Stimulated activated CD4-positive, alpha-beta T cell treated with anti-CD3 and anti-CD28 coated beads, Interleukin-4, amount 100 ng/mL, for 4 hours (primary cell): ENCODE data around the gene PTPRD.
"Not testable (repeated sequence)": the region's sequence is repeated elsewhere in the genome, so short reads cannot be mapped to it uniquely, and the experiment has no call there.

Source experiments
- DNase-seq, 2 experiments: peaks; one replicate each; pipeline ENCODE4 v3.0.0-alpha.2; 2020

Gene PTPRD

DNA sequence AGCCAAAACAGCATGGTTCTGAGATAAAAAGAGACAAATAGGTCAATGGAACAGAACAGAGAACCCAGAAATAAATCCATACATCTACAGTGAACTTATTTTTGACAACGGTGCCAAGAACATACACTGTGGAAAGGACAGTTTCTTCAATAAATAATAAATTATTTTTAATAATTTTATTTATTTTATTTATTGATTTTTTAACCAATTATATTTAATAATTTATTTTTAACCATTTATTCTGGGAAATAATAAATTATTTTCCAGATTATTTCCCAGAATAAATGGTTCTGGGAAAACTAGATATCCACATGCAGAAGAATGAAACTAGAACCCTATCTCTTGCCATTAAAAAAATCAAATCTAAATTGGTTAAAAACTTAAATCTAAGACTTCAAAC, 1669.4 kb downstream of the PTPRD start:
- no peak for DNase-seq

DNA sequence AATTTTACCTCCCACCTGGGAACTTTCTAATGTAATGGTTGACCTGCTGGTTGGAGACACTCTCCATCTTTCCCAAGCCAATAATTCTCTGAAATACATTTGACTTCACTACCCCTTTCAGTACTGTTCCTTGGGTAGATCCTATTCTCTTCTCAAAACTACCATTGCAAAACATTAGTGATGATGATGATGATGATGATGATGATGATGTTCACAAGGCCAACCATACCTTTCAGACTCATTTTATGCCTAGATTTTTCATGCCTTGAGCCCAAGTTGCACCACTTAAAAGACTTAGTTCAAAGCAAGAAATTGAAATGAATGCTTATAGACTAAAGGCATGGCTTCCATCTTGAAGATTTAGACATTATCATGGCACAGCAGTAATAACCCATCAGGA, 1672.2 kb downstream of the PTPRD start:
- no peak for DNase-seq

DNA sequence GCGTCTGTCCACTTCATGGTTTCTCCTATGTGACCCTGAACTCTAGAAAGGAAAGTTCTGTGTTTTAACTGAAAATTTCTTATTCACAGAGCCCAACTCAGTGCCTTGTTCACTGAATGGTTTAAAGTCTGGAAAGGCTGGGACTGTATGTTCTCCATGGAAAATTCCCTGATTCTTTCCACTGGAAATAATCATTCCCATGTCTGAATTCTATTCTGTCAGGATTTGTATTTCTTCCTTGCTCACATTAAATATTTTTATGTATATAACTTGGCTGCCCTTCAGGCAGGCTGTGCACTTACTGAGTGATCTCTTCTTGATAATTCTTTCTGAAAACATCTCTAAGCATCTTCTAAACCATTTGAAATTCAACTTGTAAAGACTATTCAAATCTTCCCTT, 1686.3 kb downstream of the PTPRD start:
- DNase-seq: no peak

DNA sequence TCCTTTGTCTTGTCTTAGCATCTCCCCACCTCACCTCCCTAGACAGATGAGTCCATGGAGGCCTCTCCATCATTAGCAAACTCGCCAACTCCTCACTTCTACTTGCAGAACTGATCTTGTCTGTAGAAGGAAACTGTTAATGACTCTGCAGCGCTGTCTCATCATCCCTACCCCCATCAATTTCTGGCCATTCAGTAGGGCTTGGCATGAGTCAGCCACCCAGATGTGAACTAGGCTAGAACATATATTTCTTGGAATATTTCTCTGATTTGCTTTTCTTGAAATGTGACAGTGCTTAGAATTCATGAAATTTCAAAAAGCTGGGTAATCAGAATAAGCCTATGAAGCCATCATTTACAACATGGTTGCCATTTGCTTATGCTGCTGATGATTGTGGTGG, 1688.2 kb downstream of the PTPRD start:
- DNase-seq: no peak

DNA sequence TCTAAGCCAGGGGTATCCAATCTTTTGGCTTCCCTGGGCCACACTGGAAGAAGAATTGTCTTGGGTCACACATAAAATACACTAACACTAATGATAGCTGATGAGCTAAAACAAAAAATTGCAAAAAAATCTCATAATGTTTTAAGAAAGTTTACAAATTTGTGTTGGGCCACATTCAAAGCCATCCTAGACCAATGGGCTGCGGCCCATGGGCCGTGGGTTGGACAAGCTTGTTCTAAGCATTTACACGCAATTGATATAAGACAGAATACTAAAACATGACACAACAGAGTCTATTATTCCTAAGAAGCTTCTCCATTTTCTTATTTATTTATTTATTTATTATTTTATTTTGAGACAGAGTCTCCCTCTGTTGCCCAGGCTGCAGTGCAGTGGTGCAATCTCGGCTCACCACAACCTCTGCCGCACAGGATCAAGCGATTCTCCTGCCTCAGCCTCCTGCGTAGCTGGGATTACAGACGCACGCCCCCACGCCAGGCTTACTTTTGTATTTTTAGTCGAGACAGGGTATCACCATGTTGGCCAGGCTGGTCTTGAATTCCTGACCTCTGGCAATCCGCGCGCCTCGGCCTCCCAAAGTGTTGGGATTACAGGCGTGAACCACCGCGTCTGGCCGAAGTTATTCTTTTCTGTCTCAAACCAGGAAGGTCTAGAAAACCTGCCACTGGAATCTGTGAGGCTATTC, 1692.2 kb downstream of the PTPRD start:
- DNase-seq: not testable (repeated sequence)

DNA sequence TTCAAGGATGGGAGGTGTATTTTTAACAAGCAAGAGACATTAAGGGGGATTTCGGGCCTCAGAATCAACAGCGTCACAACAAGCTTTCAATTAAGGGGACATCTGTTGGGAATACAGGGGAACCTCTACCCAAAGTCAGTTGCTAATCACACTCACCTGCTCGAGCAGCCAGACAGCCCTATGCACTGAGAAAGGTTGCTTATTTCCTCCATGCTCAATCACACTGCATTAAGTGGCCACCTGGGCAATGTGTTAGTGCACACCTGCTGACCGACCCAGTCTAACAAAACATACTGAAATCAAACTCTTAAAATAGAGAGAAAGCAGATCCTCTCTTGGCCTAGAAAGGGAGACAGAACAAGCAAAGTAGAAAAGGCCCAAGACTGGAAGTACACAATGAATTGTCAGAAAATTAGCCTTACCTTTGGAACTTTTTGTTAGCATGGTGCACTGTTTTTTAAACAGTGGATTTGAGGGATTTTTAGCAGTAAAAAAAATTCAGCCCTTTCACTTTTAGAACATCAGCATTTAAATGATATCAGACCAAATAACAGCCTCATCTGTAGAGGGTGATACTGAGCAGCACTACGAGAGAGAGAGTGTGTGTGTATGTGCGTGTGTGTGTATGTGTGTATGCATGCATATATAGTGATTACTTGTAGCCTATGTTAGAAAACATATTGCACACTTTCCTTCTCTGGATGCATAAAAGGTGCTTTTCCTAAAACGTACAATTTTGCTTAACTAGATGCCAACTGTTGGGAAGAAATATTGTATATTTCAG, 1694.7 kb downstream of the PTPRD start:
- no peak for DNase-seq

DNA sequence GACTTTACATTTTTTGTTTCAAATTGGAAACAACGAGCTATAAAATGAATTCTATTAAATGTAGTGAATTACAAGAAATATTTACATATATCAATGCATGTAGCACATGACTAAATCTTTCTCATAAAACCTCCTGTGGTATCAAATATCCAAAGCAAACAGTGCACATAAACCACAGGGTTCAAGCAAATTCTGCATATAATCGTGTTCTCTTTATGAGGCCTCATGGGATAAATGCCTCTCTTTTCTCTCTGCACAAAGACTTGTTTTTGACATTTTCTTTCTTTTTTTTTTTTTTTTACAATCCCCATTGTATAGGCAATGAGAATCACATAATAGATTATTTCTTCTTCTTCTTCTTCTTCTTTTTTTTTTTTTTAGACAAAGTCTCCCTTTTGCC, 1696.0 kb downstream of the PTPRD start:
- DNase-seq: no peak

DNA sequence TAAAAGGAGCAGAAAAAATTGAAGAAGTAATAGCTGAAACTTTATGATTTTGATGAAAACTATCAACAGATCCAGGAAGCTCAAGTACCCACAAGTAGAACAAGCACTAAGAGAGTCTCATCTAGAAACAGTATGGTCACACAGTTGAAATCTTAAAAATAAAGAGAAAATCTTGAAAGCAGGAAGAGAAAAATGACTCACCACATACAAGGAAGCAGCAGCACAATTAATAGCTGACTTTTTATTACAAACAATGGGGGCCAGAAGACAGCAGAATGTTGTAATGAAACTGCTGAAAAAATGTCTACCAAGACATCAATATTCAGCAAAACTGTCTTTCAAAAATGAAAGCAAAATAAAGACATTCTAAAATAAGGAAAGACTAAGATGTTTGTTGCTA, 1704.9 kb downstream of the PTPRD start:
- DNase-seq: no peak

DNA sequence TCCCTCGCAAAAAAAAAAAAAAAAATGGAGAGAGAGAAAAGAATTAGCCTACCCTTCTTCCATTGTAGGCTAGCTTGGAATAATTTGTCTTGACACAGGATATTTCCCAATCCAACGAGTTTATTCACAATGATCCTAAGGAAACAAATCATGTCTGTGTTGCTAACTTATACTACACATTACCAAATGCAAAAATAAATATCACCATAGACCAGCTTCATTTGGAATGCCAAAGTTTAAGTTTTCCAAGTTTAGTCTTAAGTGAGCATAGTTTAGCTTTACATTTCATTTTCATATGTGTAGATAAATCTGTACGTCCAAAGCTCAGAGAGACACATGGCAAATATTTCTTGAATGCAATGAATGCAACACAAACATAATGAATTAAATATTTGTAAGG, 1707.1 kb downstream of the PTPRD start:
- DNase-seq: no peak

DNA sequence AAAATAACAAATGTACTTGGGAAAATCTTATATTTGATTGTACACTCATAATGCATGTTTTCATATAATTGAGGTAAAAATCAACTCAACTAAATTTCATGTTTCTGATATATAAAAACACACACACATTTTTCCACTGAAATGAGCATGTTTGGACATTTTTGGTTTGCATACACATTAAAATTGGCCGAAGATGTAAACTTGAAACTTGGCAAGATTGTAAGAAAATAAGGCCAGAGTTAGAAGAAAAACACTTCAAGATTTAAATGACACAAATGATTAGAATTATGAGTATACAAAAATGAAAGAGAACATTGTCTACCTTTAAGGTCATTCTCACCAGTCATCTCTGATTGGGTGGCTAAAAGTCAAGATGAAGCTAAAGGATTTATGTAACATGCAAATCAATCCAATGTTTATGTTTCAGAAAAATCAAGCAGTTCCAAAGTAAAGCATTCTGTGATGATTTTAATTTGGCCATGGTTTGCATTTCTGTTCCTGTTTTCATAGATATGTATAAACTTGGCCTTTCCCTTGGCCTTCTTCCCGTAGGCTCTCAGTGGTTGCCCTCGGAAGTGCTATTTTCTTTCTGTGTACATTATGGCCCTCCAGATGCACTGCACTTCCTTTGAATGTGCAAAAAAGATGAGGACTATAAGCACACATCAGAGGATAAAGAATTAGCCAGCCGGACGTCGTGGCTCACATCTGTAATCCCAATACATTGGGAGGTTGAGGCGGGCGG, 1707.9 kb downstream of the PTPRD start:
- no peak for DNase-seq

DNA sequence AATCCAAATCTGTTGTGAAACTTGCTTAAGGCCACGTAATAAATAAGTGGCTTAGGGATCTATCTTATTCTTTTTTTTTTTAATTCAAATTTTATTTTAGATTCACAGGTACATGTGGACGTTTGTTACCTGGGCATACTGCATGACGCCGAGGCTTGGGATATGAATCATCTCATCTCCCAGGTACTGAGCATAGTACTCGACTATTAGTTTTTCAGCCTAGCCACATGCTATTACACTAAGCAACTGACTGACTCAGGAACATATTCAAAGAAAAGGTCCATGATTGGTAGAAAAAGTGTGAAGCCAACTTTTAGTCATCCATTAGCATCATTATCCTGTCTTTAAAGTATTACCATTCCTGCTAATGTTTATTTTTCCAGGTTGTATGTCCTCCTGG, 1709.7 kb downstream of the PTPRD start:
- DNase-seq: no peak

DNA sequence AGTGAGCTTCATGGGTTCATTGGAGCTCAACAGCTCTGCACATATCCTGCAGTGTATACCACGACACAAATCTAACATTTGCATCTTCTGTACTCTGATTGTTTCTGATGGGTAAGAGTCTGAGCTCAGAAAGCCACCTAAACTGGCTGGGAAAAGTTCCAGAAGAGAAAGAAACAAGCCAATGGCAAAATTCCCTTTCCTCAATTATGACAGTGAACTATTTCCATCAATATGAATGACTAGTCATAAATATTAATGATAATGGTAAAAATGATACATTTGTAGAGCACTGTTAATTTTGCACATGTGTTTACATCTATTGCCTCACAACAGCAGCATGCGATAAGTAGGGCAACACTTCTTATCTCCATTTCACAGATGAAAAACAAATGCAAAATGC, 1711.7 kb downstream of the PTPRD start:
- DNase-seq: no peak

DNA sequence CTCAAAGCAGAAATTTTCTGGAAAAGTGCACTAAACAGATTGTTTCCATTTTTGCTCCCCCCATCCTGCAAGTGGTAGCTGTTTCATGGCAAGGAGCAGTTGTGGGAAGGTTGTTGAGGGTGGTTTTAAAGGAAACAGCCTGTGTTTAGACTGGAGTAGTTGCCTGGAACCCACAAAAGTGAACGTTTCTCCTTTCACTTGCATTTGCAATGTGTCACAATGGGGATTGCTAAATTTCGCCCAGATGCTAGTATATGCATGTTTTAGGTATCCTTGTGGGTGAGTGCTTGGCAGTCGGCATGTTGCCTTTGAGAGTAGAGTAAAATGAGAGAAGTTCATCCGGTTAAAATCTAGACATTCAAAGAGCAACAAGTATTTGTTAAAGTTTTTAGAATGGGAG, 1713.3 kb downstream of the PTPRD start:
- no peak for DNase-seq

DNA sequence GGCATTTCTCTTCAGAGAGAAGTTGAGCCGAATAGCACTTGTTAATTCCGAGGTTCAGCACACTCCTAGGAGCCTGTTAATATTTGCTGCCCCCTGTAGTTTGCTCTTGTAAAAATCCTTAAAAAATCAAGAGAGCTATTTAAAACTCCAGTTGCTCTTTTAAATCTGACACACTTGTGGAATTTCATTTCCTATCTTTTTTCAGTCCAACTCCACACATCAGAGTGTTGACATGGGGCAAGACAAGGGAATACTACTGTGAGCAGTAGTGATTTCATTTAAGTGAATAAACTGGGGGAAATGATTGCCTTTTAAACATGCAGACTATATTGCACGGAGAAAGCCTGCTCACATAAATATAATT, 1717.0 kb downstream of the PTPRD start:
- DNase-seq: no peak

DNA sequence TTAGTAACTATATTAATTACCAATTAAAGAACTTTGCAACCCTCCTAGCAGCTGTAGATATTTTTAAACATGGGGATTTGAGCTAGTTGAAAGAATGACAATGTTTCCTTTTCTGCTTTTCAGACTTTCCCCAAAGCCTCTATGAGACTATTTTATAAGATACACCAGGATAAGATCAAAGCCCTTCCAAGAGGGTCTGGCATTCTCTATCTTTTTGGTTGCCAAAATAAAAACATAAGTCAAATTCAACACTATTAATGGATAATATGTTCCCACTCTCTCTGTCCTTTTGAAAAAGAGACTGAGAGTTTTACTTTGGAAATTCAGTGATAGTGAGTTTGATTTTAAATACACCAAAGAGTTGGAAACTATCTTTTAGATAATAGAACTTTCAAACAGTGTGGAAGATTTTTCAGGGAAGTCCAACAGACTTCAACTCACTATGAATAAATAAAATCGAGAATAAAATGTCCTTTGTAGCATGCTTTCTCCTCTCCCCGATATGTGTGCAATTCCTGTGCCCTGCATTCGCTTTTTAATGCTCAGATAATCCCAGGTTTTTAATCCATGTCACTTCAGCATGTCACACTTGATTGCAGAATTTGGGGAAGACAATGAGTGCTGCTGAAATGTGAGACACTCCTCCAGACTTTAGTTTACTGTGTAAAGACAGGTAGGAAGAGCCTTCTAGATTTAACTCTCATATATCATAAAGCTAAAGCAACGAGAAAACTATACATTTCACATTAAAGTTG, 1717.5 kb downstream of the PTPRD start:
- DNase-seq: no peak

DNA sequence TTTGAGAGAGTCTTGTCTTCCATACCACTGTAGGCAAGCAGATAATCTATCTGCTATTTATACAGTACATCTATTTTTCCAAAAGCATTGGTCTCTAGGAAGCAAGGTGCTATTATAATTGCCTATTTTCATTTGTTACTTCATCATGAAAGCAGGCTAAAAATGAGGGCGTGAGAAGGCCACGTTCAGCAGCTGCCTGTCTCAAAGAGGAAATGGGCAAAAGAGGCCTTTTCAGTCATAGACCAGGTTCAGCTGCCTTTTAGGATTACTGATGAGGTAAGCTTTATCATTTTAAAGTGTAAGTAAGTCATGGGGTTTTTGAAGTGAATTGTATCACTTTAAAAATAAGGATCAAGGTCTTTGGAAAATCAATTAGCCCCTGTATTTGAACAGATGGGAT, 1722.1 kb downstream of the PTPRD start:
- no peak for DNase-seq

DNA sequence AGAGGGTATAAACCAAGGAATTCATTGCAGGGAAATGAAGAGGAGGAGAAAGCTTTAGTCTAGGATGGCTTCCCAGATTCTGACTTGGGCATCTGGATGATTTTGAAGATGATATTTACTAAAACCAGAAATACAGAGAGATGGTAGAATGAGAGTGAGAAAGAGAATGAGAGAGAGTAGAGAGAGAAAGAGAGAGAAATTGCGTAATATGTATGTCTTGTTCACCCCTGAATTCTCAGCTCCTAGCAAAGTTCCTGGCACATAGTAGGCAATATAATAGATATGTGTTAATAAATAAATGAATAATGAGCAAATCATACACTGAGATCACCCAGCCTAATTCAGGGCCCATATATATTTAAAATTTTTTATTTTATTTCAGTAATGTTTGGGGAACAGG, 1723.7 kb downstream of the PTPRD start:
- DNase-seq: no peak

DNA sequence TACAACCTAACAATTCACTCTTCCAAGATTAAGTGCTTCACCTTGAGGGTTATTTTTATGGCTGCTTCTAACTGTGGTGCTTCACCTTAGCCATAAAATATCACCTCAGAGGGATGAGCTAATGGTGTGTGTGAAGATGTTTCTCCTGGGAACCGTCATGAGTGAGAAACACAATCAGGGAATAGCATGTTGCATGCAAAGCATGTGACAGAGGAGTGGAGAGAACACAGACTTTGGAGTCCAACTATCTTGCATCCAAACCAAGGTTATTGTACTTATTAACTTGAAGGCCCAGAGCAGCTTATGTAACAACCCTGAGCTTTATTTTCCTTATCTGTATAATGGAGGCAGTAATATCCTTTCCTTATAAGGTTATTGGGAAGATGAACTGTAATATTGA, 1724.2 kb downstream of the PTPRD start:
- no peak for DNase-seq

DNA sequence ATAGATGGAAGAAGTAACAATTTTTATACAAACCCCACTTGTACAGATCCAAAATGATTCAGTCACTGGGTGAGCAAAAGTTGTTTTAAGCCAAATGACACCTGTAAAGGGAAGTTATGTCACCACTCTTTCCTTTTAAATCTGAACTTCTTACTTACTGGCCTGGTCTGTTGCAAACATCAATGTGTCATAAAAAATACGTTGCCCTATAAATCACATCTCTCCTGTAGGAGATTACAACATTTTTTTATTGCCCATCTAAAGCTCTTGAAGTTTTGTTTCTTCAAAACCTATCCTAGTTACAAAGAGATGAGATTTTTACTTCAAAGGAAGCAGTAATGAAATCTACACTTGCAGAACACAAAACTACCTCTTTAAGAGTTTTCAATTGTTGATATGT, 1725.4 kb downstream of the PTPRD start:
- no peak for DNase-seq

DNA sequence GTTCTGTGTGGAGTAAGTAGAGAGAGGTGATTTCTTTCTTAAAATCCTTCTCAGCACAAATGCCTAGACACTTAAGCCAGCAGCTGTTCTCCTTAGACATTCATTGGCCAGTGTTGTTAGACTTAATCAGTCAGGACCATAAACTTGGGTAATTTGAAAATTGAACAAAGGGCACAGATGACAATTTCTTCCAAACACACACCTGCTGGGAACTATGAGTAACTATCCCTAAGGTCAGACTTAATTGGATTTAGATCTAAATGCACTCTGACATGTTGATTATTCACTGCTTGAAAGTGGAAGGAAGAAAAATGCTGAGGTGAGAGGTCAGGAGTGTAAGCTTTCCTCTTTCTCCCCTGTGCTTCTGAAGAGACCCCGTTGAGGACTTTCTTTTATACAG, 1729.5 kb downstream of the PTPRD start:
- no peak for DNase-seq

DNA sequence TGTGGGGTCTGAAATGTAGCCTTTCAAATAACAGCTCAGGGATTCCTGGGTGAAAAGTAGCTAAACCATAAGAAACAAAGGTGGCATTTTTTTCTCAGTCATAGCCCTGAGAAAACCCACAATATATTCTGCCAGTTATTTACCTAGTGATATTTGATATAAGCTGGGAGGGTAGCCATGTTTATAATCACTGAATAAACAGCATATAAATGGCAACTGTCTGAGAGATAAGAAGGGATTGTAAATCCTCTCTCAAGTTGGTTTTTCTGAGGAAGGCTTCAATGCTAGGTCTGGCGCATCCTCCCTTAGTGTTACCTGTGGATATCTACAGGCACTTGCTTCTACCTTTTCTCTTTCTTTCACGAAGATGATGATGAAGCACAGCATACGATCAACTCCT, 1732.7 kb downstream of the PTPRD start:
- no peak for DNase-seq

DNA sequence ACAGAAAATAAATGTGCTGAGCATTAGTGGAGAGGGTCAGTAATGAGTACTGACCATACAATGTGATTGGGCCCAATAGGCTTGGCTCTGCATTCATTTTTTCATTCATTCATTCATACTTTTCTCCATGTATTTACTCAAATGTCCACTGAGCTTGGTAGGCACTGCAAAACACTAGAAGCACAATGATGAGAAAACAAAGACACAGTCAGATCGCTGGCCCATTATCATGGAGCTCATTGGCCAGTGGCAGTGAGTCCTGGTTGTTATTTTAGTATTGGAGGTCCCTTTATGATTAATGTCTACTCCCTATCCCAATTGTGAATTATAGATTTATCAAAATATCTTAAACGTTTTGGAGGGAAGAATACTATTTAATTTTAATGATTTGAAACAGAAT, 1733.5 kb downstream of the PTPRD start:
- DNase-seq: no peak

DNA sequence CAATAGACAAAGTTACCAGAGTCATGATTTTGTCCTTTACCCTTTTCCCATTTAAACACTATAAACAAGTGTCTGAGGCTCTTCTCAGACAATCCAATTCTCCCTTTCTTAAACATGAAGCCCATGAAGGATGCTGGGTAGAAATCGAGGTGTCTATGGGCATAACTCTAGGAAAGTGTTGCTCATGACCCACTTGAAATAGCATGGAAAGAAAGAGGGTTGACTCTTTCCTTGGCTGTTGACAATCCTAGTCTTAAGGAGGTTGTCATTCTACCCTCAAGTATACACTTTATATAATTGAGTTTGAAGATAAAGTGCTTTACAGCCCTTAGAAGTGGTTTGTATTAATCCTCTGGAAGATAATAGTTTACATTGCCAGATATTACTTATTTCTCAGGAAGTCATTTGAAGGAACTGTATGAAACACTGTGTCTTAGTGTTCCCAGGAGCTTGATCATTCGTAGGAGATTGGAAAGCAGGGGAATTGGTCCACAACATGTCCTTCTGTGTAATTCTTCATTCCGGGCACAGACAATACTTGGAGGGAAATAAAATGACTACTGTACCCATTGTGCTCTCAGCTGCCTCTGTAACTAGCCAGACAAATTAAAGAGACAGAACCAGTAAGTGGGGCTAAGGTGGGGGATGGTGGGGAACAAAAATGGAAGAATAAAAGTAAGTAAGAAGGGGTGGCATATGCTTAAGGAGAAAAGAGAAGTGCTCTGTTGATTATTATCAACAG, 1734.9 kb downstream of the PTPRD start:
- DNase-seq: no peak
